ENCODE data around the gene CLEC4C.
"Not testable (repeated sequence)": the region's sequence is repeated elsewhere in the genome, so short reads cannot be mapped to it uniquely, and the experiment has no call there.

The CLEC4C gene

GRCh38 chr12:7747246-7747645 is at the start of gene CLEC4C:
TSS of gene CLEC4C (minus strand) at chr12:7747375. CDS start at chr12:7747348, 27 bp downstream.
- no peak for DNase-seq

DNA sequence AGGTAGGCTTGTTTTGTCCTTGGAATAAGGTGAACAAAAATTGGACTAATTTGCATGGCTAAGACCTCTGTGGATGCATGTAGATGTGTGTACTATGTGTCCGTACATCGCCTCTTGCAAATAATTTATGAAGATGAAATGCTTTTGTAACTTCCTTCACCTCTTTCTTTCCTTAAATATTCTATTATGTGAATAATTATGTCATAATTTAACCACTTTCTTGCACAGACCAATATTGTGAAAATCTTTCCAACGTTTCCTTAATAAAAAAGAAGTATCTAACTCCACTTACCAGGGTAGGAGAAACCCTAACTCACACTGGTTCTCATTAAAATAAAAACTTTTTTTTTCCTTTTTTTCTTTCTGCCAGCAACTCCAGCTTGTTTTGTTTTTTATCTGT is 46.0 kb upstream of the CLEC4C start:
- DNase-seq, result no peak

- not testable (repeated sequence) for DNase-seq
Observed at GRCh38 chr12:7788884-7789528, 41.8 kb upstream of the CLEC4C start, which contains the start of gene NANOG. TSS of gene NANOG (plus strand) at chr12:7789402. CDS start at chr12:7789615, 213 bp downstream.

- DNase-seq, result no peak
Observed at GRCh38 chr12:7788294-7788660, 41.1 kb upstream of the CLEC4C start.

DNA sequence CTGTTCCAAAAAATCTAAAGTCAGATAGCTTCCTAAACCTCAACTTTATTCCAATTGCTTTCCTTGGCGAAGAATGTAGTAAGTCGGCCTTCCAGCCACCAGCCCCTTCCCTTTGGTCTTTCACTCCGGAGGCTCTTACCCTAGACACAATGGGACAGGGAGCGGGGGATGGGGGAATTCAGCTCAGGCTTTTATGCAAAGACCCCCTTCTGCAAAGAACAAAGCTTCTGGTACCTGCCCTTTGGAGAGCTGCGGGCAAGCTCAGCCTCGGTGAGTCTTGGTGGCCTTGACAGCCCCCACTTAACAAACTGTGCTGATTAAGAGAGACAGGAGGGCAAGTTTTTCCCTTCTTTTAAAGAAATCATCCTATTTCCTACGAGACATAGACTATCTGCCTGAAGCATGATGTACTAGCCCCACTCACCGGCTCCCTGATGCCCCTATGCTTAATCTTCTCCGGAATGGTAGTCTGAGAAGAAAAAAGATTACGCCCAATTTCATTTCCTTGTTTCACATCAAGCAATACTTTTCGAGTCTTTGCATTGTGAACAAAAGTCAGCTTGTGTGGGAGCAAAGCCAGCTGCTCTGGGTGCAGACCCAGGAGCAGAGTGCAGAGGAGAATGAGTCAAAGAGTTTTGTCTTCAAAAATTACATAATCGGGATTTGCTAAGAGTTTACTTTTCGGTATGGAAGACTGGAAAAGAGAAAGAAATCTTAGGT is 40.6 kb upstream of the CLEC4C start:
- DNase-seq, result no peak

DNA sequence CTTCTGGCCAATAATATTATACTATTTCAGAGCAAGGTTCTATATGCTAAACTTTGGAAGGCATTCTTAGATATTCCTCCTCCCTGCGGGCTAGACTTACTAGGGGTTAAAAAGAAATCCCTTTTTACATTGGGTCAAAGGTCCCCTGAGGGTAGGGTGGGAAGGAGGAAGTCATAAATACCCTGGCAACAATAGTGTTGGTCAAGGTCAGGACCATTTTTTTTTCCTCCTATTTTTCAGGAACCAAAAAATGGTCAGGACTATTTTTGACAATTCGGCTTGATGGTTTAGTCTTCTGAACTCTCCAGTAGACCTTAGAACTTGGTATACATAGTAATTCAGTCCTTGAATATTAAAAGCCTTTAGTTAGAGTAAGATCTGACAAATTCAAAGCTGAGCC is 37.5 kb upstream of the CLEC4C start:
- no peak for DNase-seq

- not testable (repeated sequence) for DNase-seq
Observed at GRCh38 chr12:7783433-7783832, 36.3 kb upstream of the CLEC4C start.

- DNase-seq, result no peak
Observed at GRCh38 chr12:7782055-7782454, 34.9 kb upstream of the CLEC4C start.

- no peak for DNase-seq
Observed at GRCh38 chr12:7781274-7781673, 34.1 kb upstream of the CLEC4C start.

- DNase-seq, result no peak
Observed at GRCh38 chr12:7769999-7770398, 22.8 kb upstream of the CLEC4C start.

DNA sequence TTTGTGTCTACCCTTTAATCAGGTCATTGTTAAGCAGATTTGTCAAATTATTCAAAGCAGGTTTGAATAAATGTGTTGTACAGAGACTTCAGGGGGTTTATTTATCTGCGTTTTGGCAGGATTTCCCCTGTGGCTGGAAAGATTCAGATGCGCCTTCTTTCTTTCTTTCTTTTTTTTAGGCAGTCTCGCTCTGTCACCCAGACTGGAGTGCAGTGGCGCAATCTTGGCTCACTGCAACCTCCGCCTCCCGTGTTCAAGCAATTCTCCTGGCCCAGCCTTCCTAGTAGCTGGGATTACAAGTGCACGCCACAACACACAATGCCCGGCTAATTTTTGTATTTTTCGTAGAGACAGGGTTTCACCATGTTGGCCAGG is 11.6 kb upstream of the CLEC4C start:
- DNase-seq, result no peak

DNA sequence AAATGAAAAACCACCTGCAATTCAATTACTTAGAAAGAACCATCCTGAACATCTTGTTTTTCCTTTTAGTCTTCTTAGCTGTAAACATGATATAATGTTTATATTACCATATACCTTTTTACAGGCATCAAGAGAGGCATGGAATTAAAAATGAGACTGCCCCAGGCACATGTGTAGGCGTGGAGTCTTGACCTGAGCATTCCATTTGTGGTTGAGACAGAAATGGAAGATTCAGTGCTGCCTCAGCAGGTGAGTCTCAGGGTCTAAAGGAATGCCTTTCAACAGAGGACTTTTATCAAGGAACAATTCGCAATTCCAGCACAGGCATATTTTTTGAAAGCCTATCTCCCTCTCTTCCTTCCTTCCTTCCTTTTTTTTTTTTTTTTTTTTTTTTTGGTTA is 9.8 kb upstream of the CLEC4C start:
- no peak for DNase-seq

DNA sequence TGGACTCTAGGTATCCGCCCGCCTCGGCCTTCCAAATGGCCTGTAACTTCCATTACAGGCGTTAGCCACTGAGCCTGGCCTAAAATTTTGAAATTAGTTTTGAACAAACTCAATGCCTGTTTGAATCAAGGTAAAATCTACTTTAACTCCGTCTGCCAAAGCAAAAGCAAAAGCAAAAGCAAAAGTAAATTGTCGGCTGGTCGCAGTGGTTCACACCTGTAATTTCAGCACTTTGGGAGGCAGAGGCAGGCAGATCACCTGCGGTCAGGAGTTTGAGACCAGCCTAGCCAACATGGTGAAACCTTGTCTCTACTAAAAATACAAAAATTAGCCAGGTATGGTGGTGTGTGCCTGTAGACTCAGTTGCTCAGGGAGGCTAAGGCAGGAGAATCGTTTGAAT is 8.5 kb upstream of the CLEC4C start:
- DNase-seq, result peak; percentile 39

GRCh38 chr12:7751941-7752922 is 5.1 kb upstream of the CLEC4C start:
- DNase-seq, result not testable (repeated sequence)

DNA sequence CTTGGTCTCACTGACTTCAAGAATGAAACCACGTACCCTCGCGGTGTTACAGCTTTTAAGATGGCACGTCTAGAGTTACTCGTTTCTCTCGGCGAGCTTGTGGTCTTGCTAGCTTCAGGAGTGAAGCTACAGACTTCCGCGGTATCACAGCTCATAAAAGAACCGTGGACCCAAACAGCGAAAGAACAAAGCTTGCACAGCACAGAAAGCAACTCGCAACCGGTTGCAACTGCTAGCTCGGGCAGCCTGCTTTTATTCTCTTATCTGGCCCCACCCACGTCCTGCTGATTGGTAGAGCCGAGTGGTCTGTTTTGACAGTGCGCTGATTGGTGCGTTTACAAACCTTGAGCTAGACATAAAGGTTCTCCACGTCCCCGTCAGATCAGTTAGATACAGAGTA is 4.2 kb upstream of the CLEC4C start:
- DNase-seq, result no peak

DNA sequence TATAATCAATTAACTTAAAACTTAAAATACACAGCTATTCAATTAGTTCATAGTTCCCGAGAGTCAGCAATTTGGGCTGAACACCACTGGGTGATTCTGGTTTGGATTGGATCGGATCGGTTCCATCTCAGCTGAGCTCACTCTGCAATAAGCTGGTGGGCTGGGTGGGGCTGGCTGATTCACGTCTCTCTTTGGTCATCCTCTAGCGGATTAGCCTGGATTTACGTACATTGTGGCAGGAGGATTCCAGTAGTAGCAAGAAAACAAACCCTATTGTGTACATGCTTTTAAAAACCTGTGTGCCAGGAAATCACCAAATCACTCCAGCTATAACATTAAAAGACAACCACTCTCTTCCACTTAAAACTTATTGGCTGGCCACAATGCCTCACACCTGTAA is 3.2 kb upstream of the CLEC4C start:
- no peak for DNase-seq

- peak; percentile 28 for DNase-seq
Observed at GRCh38 chr12:7749442-7749841, 2.3 kb upstream of the CLEC4C start.

GRCh38 chr12:7748852-7749251 is 1.7 kb upstream of the CLEC4C start:
- DNase-seq, result no peak

DNA sequence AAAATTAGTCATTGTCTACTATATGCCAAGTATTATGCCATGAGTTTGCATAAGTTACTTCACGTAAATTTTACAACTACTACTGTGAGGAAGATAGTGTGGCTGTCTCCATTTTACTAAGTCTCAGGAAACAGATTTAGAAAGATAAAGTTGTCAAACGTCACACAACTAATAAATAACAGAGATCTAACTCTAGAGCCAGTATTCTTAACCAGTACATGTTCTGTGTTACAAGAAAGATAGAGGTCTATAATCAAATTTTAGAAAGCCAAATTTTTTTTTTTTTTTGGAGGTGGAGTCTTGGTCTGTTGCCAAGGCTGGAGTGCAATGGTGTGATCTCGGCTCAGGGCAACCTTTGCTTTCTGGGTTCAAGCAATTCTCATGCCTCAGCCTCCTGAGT is 14.2 kb downstream of the CLEC4C start:
- DNase-seq, result no peak

DNA sequence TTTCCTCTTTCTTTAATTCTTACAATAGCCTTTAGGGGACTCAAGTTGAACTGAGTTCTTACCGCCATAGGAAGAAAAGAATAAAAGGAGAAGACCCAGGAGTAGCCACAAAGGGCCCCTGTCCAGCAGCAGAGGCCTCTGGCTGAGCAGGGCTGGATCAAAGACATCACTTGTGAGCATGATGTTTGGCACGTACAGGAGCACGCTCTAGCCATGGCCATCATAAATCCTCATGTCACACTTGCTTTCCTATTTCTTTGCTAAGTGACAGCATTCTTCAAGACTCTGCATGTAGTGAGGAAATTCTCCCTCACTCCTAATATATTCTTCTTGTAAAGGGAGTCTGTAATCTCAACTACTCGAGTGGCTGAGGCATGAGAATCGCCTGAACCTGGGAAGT is 15.7 kb downstream of the CLEC4C start:
- no peak for DNase-seq

DNA sequence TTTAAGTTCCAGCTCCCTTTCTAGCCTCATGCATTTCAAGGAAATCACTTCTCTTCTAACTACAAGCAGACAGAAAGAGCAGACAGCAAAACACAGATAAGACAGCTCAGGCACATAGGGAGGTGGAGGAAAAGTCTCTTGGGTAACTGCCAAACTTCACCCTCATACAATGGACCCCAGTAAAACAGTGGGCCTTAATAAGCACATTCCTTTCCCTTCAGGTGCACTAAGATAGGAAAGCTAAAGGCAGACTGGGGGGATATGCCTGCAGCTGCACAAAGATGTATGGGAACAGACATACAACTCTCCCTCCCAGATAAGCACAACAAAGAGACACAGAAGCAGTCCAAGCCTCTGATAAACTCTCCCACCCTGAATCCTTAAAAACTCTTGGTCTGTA is 16.2 kb downstream of the CLEC4C start:
- DNase-seq, result not testable (repeated sequence)

DNA sequence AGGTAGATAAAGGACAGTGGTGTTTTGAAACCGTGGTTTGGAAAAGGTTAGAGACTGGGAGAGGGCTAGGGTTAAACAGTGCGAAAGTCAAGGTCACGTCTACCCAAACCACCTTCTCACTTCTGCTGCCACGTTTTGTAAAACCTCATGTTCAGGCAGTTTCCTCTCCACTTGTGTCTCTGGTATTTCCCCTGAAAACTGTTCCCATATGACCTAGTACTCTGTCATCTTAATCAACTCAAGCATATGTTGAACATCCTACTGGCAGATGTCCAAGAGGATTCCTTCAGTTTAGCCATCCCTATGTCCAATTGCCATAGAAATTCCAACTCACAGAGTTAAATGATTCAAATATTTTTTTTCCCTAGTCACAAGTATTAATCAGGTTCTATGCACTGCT is 17.4 kb downstream of the CLEC4C start:
- no peak for DNase-seq

- DNase-seq, result no peak
Observed at GRCh38 chr12:7723926-7724325, 23.2 kb downstream of the CLEC4C start.
